Nephron progenitor cell (in vitro differentiated cells): ENCODE measurements around the gene SYT1.
A peak's percentile ranks its signal among the peaks of the same experiment; 100 is the strongest.

Experiments
- DNase-seq: peaks from one replicate; pipeline ENCODE4 v3.0.0; 2021
- H3K27ac Mint-ChIP-seq: 2 replicates; pipeline ENCODE4 v1.8.0; 2021; ENCODE audit warnings: mild to moderate bottlenecking, moderate library complexity, mixed read lengths
- H3K27me3 Mint-ChIP-seq: 2 replicates; pipeline ENCODE4 v1.8.0; 2021; ENCODE audit warnings: mild to moderate bottlenecking, low read depth, mixed read lengths; ENCODE audit not compliant: poor library complexity
- H3K36me3 Mint-ChIP-seq: 2 replicates; pipeline ENCODE4 v1.8.0; 2021; ENCODE audit warnings: low read depth, mixed read lengths
- H3K4me1 Mint-ChIP-seq: 2 replicates; pipeline ENCODE4 v1.8.0; 2021; ENCODE audit warnings: mixed read lengths
- H3K4me3 Mint-ChIP-seq: 2 replicates; pipeline ENCODE4 v1.8.0; 2021; ENCODE audit warnings: mild to moderate bottlenecking, moderate library complexity, mixed read lengths
- H3K9me3 Mint-ChIP-seq: 2 replicates; pipeline ENCODE4 v1.8.0; 2021; ENCODE audit warnings: mild to moderate bottlenecking, moderate library complexity, mixed read lengths
- CTCF ChIP-seq: fragments of 200-600 bp; sonication (generic); IDR thresholded peaks from 2 replicates; pipeline ENCODE4 v1.5.0; 2021; ENCODE audit warnings: antibody characterized with exemption

The SYT1 gene

GRCh38 chr12:79000501-79000900 lies 135.9 kb downstream of the SYT1 start:
- no peak overlapping the region for H3K4me3 Mint-ChIP-seq
- H3K36me3 Mint-ChIP-seq = no peaks in the 10 kb centered on the region
- no peaks in the 10 kb centered on the region for H3K27me3 Mint-ChIP-seq
- TF ChIP-seq CTCF = no peak
- DNase-seq = no peak
- no peak overlapping the region for H3K27ac Mint-ChIP-seq
- H3K9me3 Mint-ChIP-seq = no peaks in the 10 kb centered on the region
- H3K4me1 Mint-ChIP-seq = no peaks in the 10 kb centered on the region

GRCh38 chr12:79001404-79001803 lies 136.8 kb downstream of the SYT1 start:
- DNase-seq = no peak
- no peak for TF ChIP-seq CTCF
- Mint-ChIP-seq H3K27ac (no peak overlapping the region), H3K9me3 (no peaks in the 10 kb centered on the region), H3K27me3 (no peaks in the 10 kb centered on the region), H3K4me1 (no peaks in the 10 kb centered on the region), H3K36me3 (no peaks in the 10 kb centered on the region), H3K4me3 (no peak overlapping the region)

GRCh38 chr12:79006306-79006705 lies 141.7 kb downstream of the SYT1 start:
- TF ChIP-seq CTCF = no peak
- no peaks in the 10 kb centered on the region for H3K36me3 Mint-ChIP-seq
- H3K27ac Mint-ChIP-seq = no peak overlapping the region
- DNase-seq = no peak
- no peak overlapping the region for H3K4me3 Mint-ChIP-seq
- H3K4me1 Mint-ChIP-seq = no peaks in the 10 kb centered on the region
- H3K9me3 Mint-ChIP-seq = no peaks in the 10 kb centered on the region
- H3K27me3 Mint-ChIP-seq = no peaks in the 10 kb centered on the region

GRCh38 chr12:79008591-79008990 lies 144.0 kb downstream of the SYT1 start:
- no peak overlapping the region for H3K4me3 Mint-ChIP-seq
- DNase-seq = no peak
- no peaks in the 10 kb centered on the region for H3K27me3 Mint-ChIP-seq
- no peaks in the 10 kb centered on the region for H3K36me3 Mint-ChIP-seq
- no peaks in the 10 kb centered on the region for H3K9me3 Mint-ChIP-seq
- peak overlapping the region; percentile 10 for H3K27ac Mint-ChIP-seq
- no peaks in the 10 kb centered on the region for H3K4me1 Mint-ChIP-seq
- no peak for TF ChIP-seq CTCF

GRCh38 chr12:79012636-79013035 lies 148.1 kb downstream of the SYT1 start:
- no peak for TF ChIP-seq CTCF
- Mint-ChIP-seq H3K36me3 (peaks cover 6% of the 10 kb centered on the region), H3K4me1 (no peaks in the 10 kb centered on the region), H3K9me3 (peaks cover 1% of the 10 kb centered on the region), H3K27me3 (no peaks in the 10 kb centered on the region), H3K4me3 (no peak overlapping the region), H3K27ac (no peak overlapping the region)
- no peak for DNase-seq

- no peaks in the 10 kb centered on the region for H3K27me3 Mint-ChIP-seq
- no peak for DNase-seq
- H3K27ac Mint-ChIP-seq = no peak overlapping the region
- H3K4me1 Mint-ChIP-seq = no peaks in the 10 kb centered on the region
- TF ChIP-seq CTCF = no peak
- peaks cover 4% of the 10 kb centered on the region for H3K9me3 Mint-ChIP-seq
- H3K4me3 Mint-ChIP-seq = no peak overlapping the region
- peaks cover 10% of the 10 kb centered on the region for H3K36me3 Mint-ChIP-seq
These were observed 151.6 kb downstream of the SYT1 start for GRCh38 chr12:79016181-79016580.
